H9 (cell line): ENCODE results near the gene NEK6. TPM values are rescaled to one million over a fixed set of nuclear protein-coding genes. Genes with fewer than 3 reads are reported as not detected.

ENCODE experiments used
- DNase-seq: peaks from one replicate; pipeline ENCODE4 v3.0.0-alpha.2; 2017
- H2AFZ ChIP-seq: one replicate; pipeline ENCODE4 v1.6.1; 2013; ENCODE audit warnings: mild to moderate bottlenecking, low read length, control low read depth, moderate library complexity
- H2AK5ac ChIP-seq: 2 replicates; pipeline ENCODE4 v1.6.1; 2013; ENCODE audit warnings: low read length, control low read depth, mixed read lengths; ENCODE audit not compliant: insufficient read length
- H2BK120ac ChIP-seq: one replicate; pipeline ENCODE4 v1.6.1; 2013; ENCODE audit warnings: low read depth, mild to moderate bottlenecking, low read length, control low read depth, inconsistent platforms; ENCODE audit not compliant: poor library complexity, severe bottlenecking
- H2BK12ac ChIP-seq: 2 replicates; pipeline ENCODE4 v1.6.1; 2013; ENCODE audit warnings: low read length, control low read depth, mixed read lengths, low read depth; ENCODE audit not compliant: insufficient read length
- H2BK15ac ChIP-seq: 2 replicates; pipeline ENCODE4 v1.6.1; 2013; ENCODE audit warnings: low read depth, low read length, control low read depth
- H2BK20ac ChIP-seq: one replicate; pipeline ENCODE4 v1.6.1; 2013; ENCODE audit warnings: low read depth, mild to moderate bottlenecking, low read length, control low read depth, inconsistent platforms; ENCODE audit not compliant: poor library complexity, severe bottlenecking
- H2BK5ac ChIP-seq: 2 replicates; pipeline ENCODE4 v1.6.1; 2013; ENCODE audit warnings: low read length, control low read depth, mixed read lengths; ENCODE audit not compliant: insufficient read length
- H3K14ac ChIP-seq: 2 replicates; pipeline ENCODE4 v1.6.1; 2013; ENCODE audit warnings: low read length, control low read depth; ENCODE audit not compliant: insufficient read depth
- H3K18ac ChIP-seq: 2 replicates; pipeline ENCODE4 v1.6.1; 2013; ENCODE audit warnings: low read depth, mild to moderate bottlenecking, mixed read lengths, low read length, control low read depth; ENCODE audit not compliant: insufficient read length
- H3K23ac ChIP-seq: 2 replicates; pipeline ENCODE4 v1.6.1; 2013; ENCODE audit warnings: low read length, control low read depth, mixed read lengths, low read depth; ENCODE audit not compliant: insufficient read length
- H3K23me2 ChIP-seq: 2 replicates; pipeline ENCODE4 v1.6.1; 2013; ENCODE audit warnings: low read depth, mild to moderate bottlenecking, mixed read lengths, low read length, control low read depth; ENCODE audit not compliant: insufficient read length, poor library complexity, severe bottlenecking
- H3K27ac ChIP-seq: 2 replicates; pipeline ENCODE4 v1.5.1; 2013; ENCODE audit warnings: low read length, control low read depth, mixed read lengths, low read depth; ENCODE audit not compliant: insufficient read length
- H3K27me3 ChIP-seq: 2 replicates; pipeline ENCODE4 v1.6.1; 2013; ENCODE audit warnings: low read length, control low read depth, inconsistent platforms; ENCODE audit not compliant: insufficient read depth
- H3K4ac ChIP-seq: 2 replicates; pipeline ENCODE4 v1.6.1; 2013; ENCODE audit warnings: low read depth, mild to moderate bottlenecking, control low read depth, inconsistent platforms, low read length, moderate library complexity
- H3K4me1 ChIP-seq: 2 replicates; pipeline ENCODE4 v1.6.1; 2013; ENCODE audit warnings: low read length, control low read depth, inconsistent platforms; ENCODE audit not compliant: insufficient read depth
- H3K4me2 ChIP-seq: 2 replicates; pipeline ENCODE4 v1.6.1; 2013; ENCODE audit warnings: low read length, control low read depth, mixed read lengths; ENCODE audit not compliant: insufficient read length, insufficient read depth
- H3K56ac ChIP-seq: 2 replicates; pipeline ENCODE4 v1.6.1; 2013; ENCODE audit warnings: low read depth, mild to moderate bottlenecking, mixed read lengths, low read length, control low read depth; ENCODE audit not compliant: insufficient read length
- H3K79me1 ChIP-seq: 2 replicates; pipeline ENCODE4 v1.6.1; 2013; ENCODE audit warnings: low read depth, mild to moderate bottlenecking, moderate library complexity, low read length, control low read depth, inconsistent platforms; ENCODE audit not compliant: insufficient read depth, poor library complexity, severe bottlenecking
- H3K79me2 ChIP-seq: 2 replicates; pipeline ENCODE4 v1.6.1; 2013; ENCODE audit warnings: low read length, control low read depth, inconsistent platforms; ENCODE audit not compliant: insufficient read depth
- H3K9ac ChIP-seq: 2 replicates; pipeline ENCODE4 v1.6.1; 2013; ENCODE audit warnings: low read length, control low read depth, mixed read lengths; ENCODE audit not compliant: insufficient read length; ENCODE audit errors: extremely low read depth
- H3K9me3 ChIP-seq: one replicate; pipeline ENCODE4 v1.6.1; 2013; ENCODE audit warnings: low read depth, low read length, inconsistent platforms; ENCODE audit not compliant: control insufficient read depth
- H3T11ph ChIP-seq: one replicate; pipeline ENCODE4 v1.6.1; 2013; ENCODE audit warnings: mild to moderate bottlenecking, low read length, control low read depth, inconsistent platforms
- H4K20me1 ChIP-seq: one replicate; pipeline ENCODE4 v1.6.1; 2013; ENCODE audit not compliant: control insufficient read depth, insufficient read length, insufficient read depth
- H4K5ac ChIP-seq: 2 replicates; pipeline ENCODE4 v1.6.1; 2013; ENCODE audit warnings: low read depth, mild to moderate bottlenecking, mixed read lengths, low read length, control low read depth; ENCODE audit not compliant: insufficient read length
- H4K8ac ChIP-seq: replicated peaks from 2 replicates; pipeline ENCODE4 v1.6.1; 2013; ENCODE audit warnings: low read length, control low read depth, mixed read lengths, low read depth; ENCODE audit not compliant: insufficient read length
- H4K91ac ChIP-seq: 2 replicates; pipeline ENCODE4 v1.6.1; 2013; ENCODE audit warnings: low read depth, mild to moderate bottlenecking, moderate library complexity, mixed read lengths, low read length, control low read depth; ENCODE audit not compliant: insufficient read length
- H3K27ac Mint-ChIP-seq, 3 experiments: 2 replicates in 2 of 3; 3 replicates in 1 of 3; pipeline ENCODE4 v1.8.0; 2020 to 2021; ENCODE audit warnings: mixed read lengths in 3 of 3, mild to moderate bottlenecking in 1 of 3, moderate library complexity in 1 of 3
- H3K27me3 Mint-ChIP-seq: 2 replicates; pipeline ENCODE4 v1.8.0; 2021; ENCODE audit warnings: low read depth, mild to moderate bottlenecking, moderate library complexity, mixed read lengths
- H3K36me3 Mint-ChIP-seq, 3 experiments: 2 replicates in 2 of 3; 3 replicates in 1 of 3; pipeline ENCODE4 v1.8.0; 2020 to 2021; ENCODE audit warnings: low read depth in 3 of 3, mixed read lengths in 3 of 3; ENCODE audit not compliant: insufficient read depth in 1 of 3
- H3K4me1 Mint-ChIP-seq, 2 experiments: 2 replicates each; pipeline ENCODE4 v1.8.0; 2020; ENCODE audit warnings: mixed read lengths in 2 of 2
- H3K4me3 Mint-ChIP-seq, 2 experiments: 2 replicates in 1 of 2; 3 replicates in 1 of 2; pipeline ENCODE4 v1.8.0; 2020 to 2021; ENCODE audit warnings: mild to moderate bottlenecking in 2 of 2, mixed read lengths in 2 of 2, moderate library complexity in 1 of 2
- H3K9me3 Mint-ChIP-seq, 2 experiments: 2 replicates in 1 of 2; 3 replicates in 1 of 2; pipeline ENCODE4 v1.8.0; 2020; ENCODE audit warnings: mild to moderate bottlenecking in 2 of 2, mixed read lengths in 2 of 2, moderate library complexity in 1 of 2
- WGBS: extraction: QIAGEN DNeasy Blood & Tissue Kit; methylation state at CpG from one replicate; pipeline ENCODE4 v1.1.7; 2013; ENCODE audit warnings: missing lambda C conversion rate, low lambda C conversion rate, mixed read lengths; ENCODE audit not compliant: insufficient read length; ENCODE audit errors: extremely low coverage; 5-methylcytosine and 5-hydroxymethylcytosine counted together
- total RNA-seq: library from RNA; stranded (reverse); gene quantifications from 2 replicates; pipeline ENCODE4 v1.2.1, GENCODE V29; 2021
- TF ChIP-seq, protein P1 (sequence below): fragments of 200-600 bp; sonication (generic); conservative IDR thresholded peaks from 3 replicates; pipeline ENCODE4 v1.8.0; 2021; ENCODE audit warnings: antibody characterized with exemption, mild to moderate bottlenecking

The NEK6 gene
- total RNA-seq, 1 experiment from 2014 or later, result 14.3 TPM

DNA sequence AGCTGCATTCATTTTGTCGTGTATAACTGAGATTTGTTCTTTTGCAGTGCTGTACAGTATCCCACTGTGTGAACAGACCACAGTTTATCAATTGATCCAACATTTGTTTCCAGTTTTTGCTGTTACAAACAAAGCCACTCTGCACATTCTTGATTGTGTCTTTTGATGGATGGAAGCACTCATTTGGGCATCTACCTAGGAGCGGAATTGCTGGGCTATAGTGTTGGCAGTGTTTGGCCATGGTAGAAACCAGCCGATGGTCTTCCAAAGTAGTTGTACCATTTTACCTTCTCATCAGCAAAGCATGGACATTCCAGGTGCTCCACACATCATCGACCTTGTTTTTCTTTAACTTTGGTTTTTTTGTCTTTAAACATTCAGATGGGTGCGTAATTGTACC is 79.8 kb downstream of the NEK6 start:
- H3K27me3 Mint-ChIP-seq, result no peaks in the 10 kb centered on the region; the same call in 1 of the 2 replicates
- Histone ChIP-seq H3K79me1 (no peaks in the 10 kb centered on the region), H2BK120ac (no peak overlapping the region), H3K23me2 (no peaks in the 10 kb centered on the region), H2BK5ac (no peak overlapping the region), H3K9ac (no peak overlapping the region), H3K56ac (no peak overlapping the region), H3K27ac (no peak overlapping the region), H3K18ac (no peak overlapping the region), H3T11ph (no peak overlapping the region), H2AK5ac (no peak overlapping the region), H4K91ac (no peak overlapping the region), H4K5ac (no peak overlapping the region), H3K23ac (no peak overlapping the region), H3K4me2 (no peak overlapping the region), H3K79me2 (no peaks in the 10 kb centered on the region), H2BK12ac (no peak overlapping the region), H3K27me3 (no peaks in the 10 kb centered on the region), H3K4ac (no peak overlapping the region), H2BK20ac (no peak overlapping the region), H3K9me3 (no peaks in the 10 kb centered on the region), H3K4me1 (no peaks in the 10 kb centered on the region), H4K20me1 (no peaks in the 10 kb centered on the region), H2AFZ (no peak overlapping the region), H2BK15ac (no peak overlapping the region), H3K14ac (no peak overlapping the region), H4K8ac (no peak overlapping the region)
- peaks cover 16 to 22% of the 10 kb centered on the region in 2 experiments for H3K4me1 Mint-ChIP-seq
- no peak overlapping the region for H3K27ac Mint-ChIP-seq
- no CpG with 5 or more reads among the region's 5 CpGs for WGBS
- H3K36me3 Mint-ChIP-seq, result peaks cover 11 to 18% (median 14%) of the 10 kb centered on the region in 3 experiments; a peak in 6 of 7 replicates
- peaks cover 4 to 6% of the 10 kb centered on the region in 2 experiments; a peak in 3 of 5 replicates for H3K9me3 Mint-ChIP-seq
- H3K4me3 Mint-ChIP-seq, result no peak overlapping the region
- TF ChIP-seq, protein P1, sequence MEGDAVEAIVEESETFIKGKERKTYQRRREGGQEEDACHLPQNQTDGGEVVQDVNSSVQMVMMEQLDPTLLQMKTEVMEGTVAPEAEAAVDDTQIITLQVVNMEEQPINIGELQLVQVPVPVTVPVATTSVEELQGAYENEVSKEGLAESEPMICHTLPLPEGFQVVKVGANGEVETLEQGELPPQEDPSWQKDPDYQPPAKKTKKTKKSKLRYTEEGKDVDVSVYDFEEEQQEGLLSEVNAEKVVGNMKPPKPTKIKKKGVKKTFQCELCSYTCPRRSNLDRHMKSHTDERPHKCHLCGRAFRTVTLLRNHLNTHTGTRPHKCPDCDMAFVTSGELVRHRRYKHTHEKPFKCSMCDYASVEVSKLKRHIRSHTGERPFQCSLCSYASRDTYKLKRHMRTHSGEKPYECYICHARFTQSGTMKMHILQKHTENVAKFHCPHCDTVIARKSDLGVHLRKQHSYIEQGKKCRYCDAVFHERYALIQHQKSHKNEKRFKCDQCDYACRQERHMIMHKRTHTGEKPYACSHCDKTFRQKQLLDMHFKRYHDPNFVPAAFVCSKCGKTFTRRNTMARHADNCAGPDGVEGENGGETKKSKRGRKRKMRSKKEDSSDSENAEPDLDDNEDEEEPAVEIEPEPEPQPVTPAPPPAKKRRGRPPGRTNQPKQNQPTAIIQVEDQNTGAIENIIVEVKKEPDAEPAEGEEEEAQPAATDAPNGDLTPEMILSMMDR, result no peak
- DNase-seq, result no peak
